Small intestine (tissue), 16 donors: ENCODE measurements around the gene ARPC5. TPM values are rescaled to one million over a fixed set of nuclear protein-coding genes. Genes with fewer than 3 reads are reported as not detected.
"Not testable (repeated sequence)": the region's sequence is repeated elsewhere in the genome, so short reads cannot be mapped to it uniquely, and the experiment has no call there.

Experiments used
- DNase-seq, 2 donors: peaks; one replicate each; pipeline versions ENCODE4 v3.0.0 to v3.0.0-alpha.2; 2013
- FAIRE-seq: peaks from 2 replicates; lab custom pipeline; 2012; peaks lifted over from hg19 to GRCh38; lab: Jason Lieb, UNC
- H3K27ac ChIP-seq, 3 donors: one replicate each; pipeline ENCODE4 v1.5.1; 2013; ENCODE audit warnings: low read length in 2 of 3, mild to moderate bottlenecking in 2 of 3, control low read depth in 1 of 3, inconsistent platforms in 1 of 3, low read depth in 1 of 3, moderate library complexity in 1 of 3
- H3K27me3 ChIP-seq, 3 donors: one replicate each; pipeline ENCODE4 v1.6.1; 2013; ENCODE audit warnings: low read length in 3 of 3, inconsistent platforms in 1 of 3; ENCODE audit not compliant: control insufficient read depth in 3 of 3, insufficient read depth in 3 of 3
- H3K36me3 ChIP-seq, 3 donors: one replicate each; pipeline ENCODE4 v1.6.1; 2013; ENCODE audit warnings: low read length in 3 of 3, inconsistent platforms in 1 of 3, low read depth in 1 of 3, mild to moderate bottlenecking in 1 of 3, moderate library complexity in 1 of 3; ENCODE audit not compliant: control insufficient read depth in 3 of 3, insufficient read depth in 2 of 3
- H3K4me1 ChIP-seq, 3 donors: one replicate each; pipeline ENCODE4 v1.6.1; 2013; ENCODE audit warnings: low read length in 2 of 3, inconsistent platforms in 1 of 3, low read depth in 1 of 3, mild to moderate bottlenecking in 1 of 3, moderate library complexity in 1 of 3; ENCODE audit not compliant: control insufficient read depth in 3 of 3, insufficient read depth in 2 of 3
- H3K4me3 ChIP-seq, 3 donors: one replicate each; pipeline ENCODE4 v1.5.1; 2013; ENCODE audit warnings: low read length in 3 of 3, control low read depth in 1 of 3, inconsistent platforms in 1 of 3, low read depth in 1 of 3, mild to moderate bottlenecking in 1 of 3, moderate library complexity in 1 of 3
- H3K9me3 ChIP-seq, 2 donors: one replicate each; pipeline ENCODE4 v1.6.1; 2013; ENCODE audit warnings: low read depth in 1 of 2, low read length in 1 of 2; ENCODE audit not compliant: control insufficient read depth in 2 of 2, insufficient read depth in 1 of 2
- WGBS, 3 donors: extraction: QIAGEN DNeasy Blood & Tissue Kit; methylation state at CpG; one replicate each; pipeline ENCODE4 v1.1.7; 2013; 5-methylcytosine and 5-hydroxymethylcytosine counted together
- long read RNA-seq, 10 donors: transcript quantifications; one replicate each; lab custom pipeline, GENCODE V29; 2026
- polyA plus RNA-seq, 4 donors: library from polyadenylated mRNA; stranded (reverse) in 3 of 4; unstranded in 1 of 4; fragments of 200-250 nt in 3 of 4; fragments of 120-200 nt in 1 of 4; gene quantifications; one replicate each; pipeline versions ENCODE4 v1.2.1 to v1.2.3, GENCODE V29; 2013
- donor health status: healthy with polysubstance abuse.
- donor health status: control.
- donor health status: control.
- donor health status: Bipolar disorder and iron deficiency.
- donor health status: healthy.

ARPC5 gene
- polyA plus RNA-seq: 100 to 1,000 TPM; 125 to 160 (median 133) TPM
- long read RNA-seq, donor 1: 0 reads
- long read RNA-seq, donor 2, full-length matches to known transcripts: 70 of 93 reads
- long read RNA-seq, donor 2, partial matches to known transcripts: 23 of 93 reads
- long read RNA-seq, donor 2, other reads (novel, unspliced or antisense): 0 of 93 reads
- long read RNA-seq, donor 3, full-length matches to known transcripts: 100 of 124 reads
- long read RNA-seq, donor 3, partial matches to known transcripts: 24 of 124 reads
- long read RNA-seq, donor 3, other reads (novel, unspliced or antisense): 0 of 124 reads
- long read RNA-seq, donor 4, full-length matches to known transcripts: 3 of 3 reads
- long read RNA-seq, donor 4, partial matches to known transcripts: 0 of 3 reads
- long read RNA-seq, donor 4, other reads (novel, unspliced or antisense): 0 of 3 reads
- long read RNA-seq, donor 5, full-length matches to known transcripts: 34 of 34 reads
- long read RNA-seq, donor 5, partial matches to known transcripts: 0 of 34 reads
- long read RNA-seq, donor 5, other reads (novel, unspliced or antisense): 0 of 34 reads
- long read RNA-seq, donor 6, full-length matches to known transcripts: 114 of 131 reads
- long read RNA-seq, donor 6, partial matches to known transcripts: 8 of 131 reads
- long read RNA-seq, donor 6, other reads (novel, unspliced or antisense): 9 of 131 reads
- long read RNA-seq, donor 7: 0 reads
- long read RNA-seq, donor 8, full-length matches to known transcripts: 15 of 15 reads
- long read RNA-seq, donor 8, partial matches to known transcripts: 0 of 15 reads
- long read RNA-seq, donor 8, other reads (novel, unspliced or antisense): 0 of 15 reads
- long read RNA-seq, donor 9, full-length matches to known transcripts: 31 of 37 reads
- long read RNA-seq, donor 9, partial matches to known transcripts: 6 of 37 reads
- long read RNA-seq, donor 9, other reads (novel, unspliced or antisense): 0 of 37 reads
- long read RNA-seq, donor 10, full-length matches to known transcripts: 153 of 188 reads
- long read RNA-seq, donor 10, partial matches to known transcripts: 24 of 188 reads
- long read RNA-seq, donor 10, other reads (novel, unspliced or antisense): 11 of 188 reads

DNA sequence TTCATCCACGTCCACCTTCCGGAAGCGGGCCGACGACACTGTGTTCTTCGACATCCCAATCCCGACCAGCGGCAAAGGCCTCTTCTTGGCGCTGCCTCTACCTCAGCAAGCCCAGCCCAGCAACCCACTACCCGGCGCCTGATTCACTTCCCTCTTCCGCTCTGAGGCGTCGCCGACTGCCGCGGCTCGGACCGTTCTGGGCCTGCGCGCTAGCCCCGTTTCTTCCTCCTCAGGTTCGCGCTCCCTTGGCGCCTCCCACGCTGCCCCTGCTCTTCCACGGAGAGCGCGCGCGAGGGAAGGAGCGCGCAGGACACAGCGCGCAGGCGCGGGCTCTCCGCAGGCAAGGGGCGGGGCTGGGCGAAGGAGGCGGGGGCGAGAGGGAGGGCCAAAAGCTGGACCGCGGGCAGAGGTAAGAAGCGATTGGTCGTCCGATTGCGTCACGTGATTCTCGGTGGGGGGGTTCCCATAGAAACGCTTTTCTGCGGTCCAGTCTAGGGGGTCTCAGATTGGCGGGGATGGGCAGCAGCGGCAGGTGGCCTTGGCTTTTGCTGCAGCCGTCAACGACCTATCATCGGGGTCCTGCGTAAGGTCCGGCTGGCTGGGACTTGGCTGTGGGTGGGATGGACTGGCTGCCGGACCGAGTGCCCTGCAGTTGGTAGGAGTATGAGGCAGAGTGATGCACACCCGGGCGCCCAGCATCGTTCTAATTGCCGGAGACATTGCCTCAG, at the start of gene ARPC5:
ARPC5 (minus strand) TSS at position 178 of the 728 bp plus-strand sequence; CDS start at position 54, 124 bp downstream.
- no peaks in the 10 kb centered on the region for H3K27me3 ChIP-seq
- no peak for FAIRE-seq
- peak; percentile 98 for DNase-seq
- no peaks in the 10 kb centered on the region for H3K9me3 ChIP-seq
- H3K27ac ChIP-seq: peak within 1 kb of the TSS; percentile 87 to 94 (median 93)
- 0 to 1% (median 0%) methylated on average over 54 to 65 of the region's 65 CpGs for WGBS, 3 donors
- H3K36me3 ChIP-seq: no peaks in the 10 kb centered on the region
- H3K4me1 ChIP-seq: peaks cover 0 to 9% (median 4%) of the 10 kb centered on the region in 3 donors
- peak within 1 kb of the TSS; percentile 63 to 99 (median 79) for H3K4me3 ChIP-seq

DNA sequence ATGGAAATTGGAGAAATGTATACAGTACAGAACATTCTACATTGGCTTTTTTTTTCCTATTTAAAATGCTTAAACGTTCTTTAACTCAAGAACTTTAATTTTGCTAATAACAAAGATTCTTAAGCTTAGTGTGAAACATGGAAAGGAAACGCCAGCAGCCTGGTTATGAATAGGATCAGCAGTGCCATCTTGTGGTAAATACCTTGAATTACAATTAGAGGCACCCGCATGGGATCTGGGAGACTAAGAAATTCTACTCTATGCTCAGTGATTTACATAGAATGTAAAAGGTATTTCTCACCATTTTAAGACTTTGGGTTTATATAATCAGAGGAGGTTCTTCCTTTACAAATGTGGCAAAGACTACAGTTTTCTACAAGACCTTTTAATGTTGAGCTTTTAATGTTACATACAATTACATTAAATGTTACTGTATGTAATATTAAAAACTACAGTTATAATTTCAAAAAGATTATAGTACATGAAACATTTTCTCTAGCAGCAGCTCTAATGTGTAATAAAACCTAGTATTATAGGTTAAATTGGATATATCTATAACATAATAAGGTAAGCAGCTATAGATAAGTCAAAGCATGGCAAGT, 49.6 kb upstream of the ARPC5 start:
- Histone ChIP-seq H3K9me3 (no peaks in the 10 kb centered on the region), H3K4me3 (no peak overlapping the region), H3K27ac (no peak overlapping the region), H3K36me3 (no peaks in the 10 kb centered on the region), H3K27me3 (no peaks in the 10 kb centered on the region), H3K4me1 (no peaks in the 10 kb centered on the region)
- 2 to 16% (median 4%) methylated on average over 3 of the region's 3 CpGs for WGBS, 3 donors
- no peak for FAIRE-seq
- peak; percentile 63 to 64 for DNase-seq

DNA sequence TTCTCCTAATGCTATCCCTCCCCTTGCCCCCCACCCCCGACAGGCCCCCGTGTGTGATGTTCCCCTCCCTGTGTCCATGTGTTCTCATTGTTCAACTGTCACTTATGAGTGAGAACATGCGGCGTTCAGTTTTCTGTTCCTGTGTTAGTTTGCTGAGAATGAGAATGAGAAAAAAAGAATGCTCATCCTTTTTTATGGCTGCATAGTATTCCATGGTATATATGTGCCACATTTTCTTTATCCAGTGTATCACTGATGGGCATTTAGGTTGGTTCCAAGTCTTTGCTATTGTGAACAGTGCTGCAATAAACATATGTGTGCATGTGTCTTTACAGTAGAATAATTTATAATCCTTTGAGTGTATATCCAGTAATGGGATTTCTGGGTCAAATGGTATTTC, 43.8 kb upstream of the ARPC5 start:
- not testable (repeated sequence) for DNase-seq, H3K36me3 ChIP-seq, H3K4me1 ChIP-seq, H3K27ac ChIP-seq, H3K27me3 ChIP-seq, FAIRE-seq, H3K4me3 ChIP-seq, H3K9me3 ChIP-seq
- WGBS, 3 donors: 97 to 100% (median 97%) methylated on average over 4 of the region's 4 CpGs

- FAIRE-seq (no peak), DNase-seq (no peak)
- Histone ChIP-seq H3K4me3 (no peak overlapping the region), H3K27ac (no peak overlapping the region), H3K27me3 (no peaks in the 10 kb centered on the region), H3K4me1 (no peaks in the 10 kb centered on the region), H3K36me3 (no peaks in the 10 kb centered on the region), H3K9me3 (no peaks in the 10 kb centered on the region)
- WGBS, 3 donors: 88 to 90% (median 88%) methylated on average over 3 of the region's 3 CpGs
These were observed 43.2 kb upstream of the ARPC5 start for GRCh38 chr1:183678819-183679218.

DNA sequence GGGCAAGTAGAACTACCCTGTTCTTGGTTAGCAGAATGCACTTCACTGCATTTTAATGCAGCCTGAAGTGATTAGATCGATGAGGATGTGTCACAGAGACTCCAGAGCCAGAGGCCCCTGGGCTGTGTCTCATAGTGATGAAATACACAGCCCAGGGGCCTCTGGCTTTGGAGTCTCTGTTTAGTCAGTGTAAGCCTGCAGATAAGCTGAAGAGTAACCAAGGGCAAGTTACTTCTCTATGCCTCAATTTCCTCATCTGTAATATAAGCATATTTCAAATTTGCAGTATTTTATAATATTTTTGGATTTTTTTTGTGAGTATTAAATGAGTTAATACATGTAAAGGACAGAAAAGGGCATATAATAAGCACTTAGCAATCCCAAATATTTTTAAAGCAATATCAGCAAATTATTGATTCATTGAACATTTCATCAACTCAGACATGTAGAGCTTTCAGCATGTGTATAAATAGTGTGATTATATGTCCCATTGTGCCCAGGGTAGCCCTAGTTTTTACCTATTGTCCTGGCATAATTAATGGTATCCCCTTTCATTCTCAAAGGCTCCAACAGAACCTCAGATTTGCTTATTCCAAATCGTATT, 41.1 kb upstream of the ARPC5 start:
- Histone ChIP-seq H3K4me3 (no peak overlapping the region), H3K4me1 (no peaks in the 10 kb centered on the region), H3K36me3 (no peaks in the 10 kb centered on the region), H3K27ac (no peak overlapping the region), H3K27me3 (no peaks in the 10 kb centered on the region), H3K9me3 (no peaks in the 10 kb centered on the region)
- no peak for DNase-seq
- FAIRE-seq: no peak
- 54 to 60% (median 57%) methylated on average over 2 of the region's 2 CpGs for WGBS, 3 donors

GRCh38 chr1:183675883-183676585, 40.5 kb upstream of the ARPC5 start:
- Histone ChIP-seq H3K27ac (no peak overlapping the region), H3K4me1 (no peaks in the 10 kb centered on the region), H3K4me3 (no peak overlapping the region), H3K9me3 (no peaks in the 10 kb centered on the region), H3K27me3 (no peaks in the 10 kb centered on the region), H3K36me3 (no peaks in the 10 kb centered on the region)
- FAIRE-seq (no peak), DNase-seq (no peak)
- 83 to 92% (median 90%) methylated on average over 3 of the region's 3 CpGs for WGBS, 3 donors

DNA sequence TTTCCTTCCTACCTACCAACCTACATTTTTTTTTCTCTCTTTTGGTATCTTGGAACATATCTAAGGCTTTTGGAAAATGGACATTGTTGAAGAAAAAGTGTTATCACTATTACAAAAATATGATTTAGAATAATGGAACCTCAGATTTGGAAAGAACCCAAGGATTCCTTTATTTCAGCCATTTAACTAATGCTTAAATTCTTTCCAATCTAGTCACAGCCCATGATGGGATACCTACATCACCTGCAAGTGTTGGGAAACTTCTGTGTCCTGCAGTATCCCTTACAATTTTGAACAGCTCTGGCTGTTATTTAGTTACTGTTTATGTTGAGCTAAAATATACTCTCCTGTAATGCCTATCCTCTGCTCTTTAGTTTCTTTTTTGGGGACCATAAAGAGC, 39.8 kb upstream of the ARPC5 start:
- DNase-seq (no peak), FAIRE-seq (no peak)
- no peak overlapping the region for H3K4me3 ChIP-seq

More for the DNA sequence above, 39.8 kb upstream of the ARPC5 start:
- H3K27ac ChIP-seq: no peak overlapping the region
- no peaks in the 10 kb centered on the region for H3K36me3 ChIP-seq
- H3K27me3 ChIP-seq: no peaks in the 10 kb centered on the region
- H3K9me3 ChIP-seq: no peaks in the 10 kb centered on the region
- H3K4me1 ChIP-seq: no peaks in the 10 kb centered on the region
